Natural killer cell treated with Interleukin-12 subunit alpha and Interleukin-12 subunit beta and Interleukin-15 and Interleukin-18, amount 100 ng/mL, for 72 hours (primary cell): ENCODE measurements around the gene PTPRE. TPM values are rescaled to one million over a fixed set of nuclear protein-coding genes. Genes with fewer than 3 reads are reported as not detected.

Experiments used
- ATAC-seq, 2 donors: fragments of 150-1000 bp; cut with Tn5 transposase in 1 of 2; sonication (Bioruptor Pico), chemical (Tn5 transposase) in 1 of 2; 2 replicates each; pipeline ENCODE4 v1.10.0; 2021
- DNase-seq: peaks from one replicate; pipeline ENCODE4 v3.0.0; 2022; ENCODE audit warnings: low spot score
- H3K27ac Mint-ChIP-seq, 2 donors: 1 replicate in 1 of 2; 2 replicates in 1 of 2; pipeline ENCODE4 v1.8.0; 2022; ENCODE audit warnings: mixed read lengths in 2 of 2, mild to moderate bottlenecking in 1 of 2, moderate library complexity in 1 of 2
- H3K27me3 Mint-ChIP-seq, 2 donors: 1 replicate in 1 of 2; 2 replicates in 1 of 2; pipeline ENCODE4 v1.8.0; 2022; ENCODE audit warnings: mixed read lengths in 2 of 2
- H3K36me3 Mint-ChIP-seq: one replicate; pipeline ENCODE4 v1.8.0; 2022; ENCODE audit warnings: mixed read lengths
- H3K4me1 Mint-ChIP-seq, 2 donors: 1 replicate in 1 of 2; 2 replicates in 1 of 2; pipeline ENCODE4 v1.8.0; 2022; ENCODE audit warnings: low read depth in 2 of 2, mixed read lengths in 2 of 2, mild to moderate bottlenecking in 1 of 2
- H3K4me3 Mint-ChIP-seq: one replicate; pipeline ENCODE4 v1.8.0; 2022; ENCODE audit warnings: mixed read lengths
- H3K9me3 Mint-ChIP-seq: 2 replicates; pipeline ENCODE4 v1.8.0; 2022; ENCODE audit warnings: mixed read lengths
- total RNA-seq, 2 donors: library from RNA; stranded (reverse); gene quantifications; one replicate each; pipeline ENCODE4 v1.2.3, GENCODE V29; 2022

The PTPRE gene
- total RNA-seq, 2 donors from 2014 or later: 65.1 to 147 TPM

DNA sequence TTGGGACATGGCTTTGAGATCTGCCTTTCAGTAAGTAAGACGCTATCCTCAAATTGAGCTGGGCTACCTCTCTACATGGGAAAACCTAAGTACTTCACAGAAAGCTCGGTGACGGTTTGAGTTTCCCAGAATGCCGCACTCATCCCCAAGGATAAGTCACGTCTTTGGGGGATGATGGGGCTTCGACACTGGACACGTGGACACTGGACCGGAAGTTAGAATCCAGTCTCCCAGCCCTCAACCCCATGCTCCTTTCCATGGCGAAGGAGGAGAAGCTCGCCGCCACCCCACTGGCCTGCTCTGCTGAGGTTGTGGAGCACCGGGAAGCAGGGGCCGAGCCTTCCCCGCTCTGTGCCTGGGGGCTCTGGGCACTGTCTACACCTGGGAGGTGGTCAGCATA lies 27.5 kb downstream of the PTPRE start:
- Mint-ChIP-seq H3K9me3 (no peaks in the 10 kb centered on the region), H3K4me1 (peaks cover 0 to 3% of the 10 kb centered on the region in 2 donors)
- ATAC-seq: no peak

DNA sequence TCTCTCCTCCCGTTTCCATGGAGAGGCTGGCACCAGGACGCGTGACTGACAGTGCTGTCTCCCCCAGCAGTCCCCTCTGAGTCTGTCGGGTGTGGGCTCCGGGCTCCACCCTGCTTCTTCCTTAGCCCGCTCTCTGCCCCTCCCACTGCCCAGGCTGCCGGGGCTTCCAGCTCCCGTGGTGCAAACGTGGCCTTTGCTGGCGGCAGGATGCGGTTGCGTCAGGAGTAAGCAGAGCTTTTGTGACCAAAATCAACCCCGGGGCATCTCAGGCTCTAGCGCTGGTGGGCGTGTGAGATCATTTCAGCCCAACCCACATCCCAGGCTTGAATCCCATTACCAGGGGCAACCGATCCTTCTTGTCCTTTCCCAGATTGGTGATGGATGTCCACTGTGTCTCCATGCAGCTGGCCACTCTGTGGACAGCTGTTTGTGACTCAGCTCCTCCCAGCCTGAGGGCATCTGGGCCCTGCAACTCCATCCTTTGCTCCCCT lies 28.2 kb downstream of the PTPRE start:
- Mint-ChIP-seq H3K9me3 (no peaks in the 10 kb centered on the region), H3K27me3 (peaks cover 7 to 9% of the 10 kb centered on the region in 2 donors)
- no peak for ATAC-seq

More for the DNA sequence above, 27.5 kb downstream of the PTPRE start:
- Mint-ChIP-seq H3K36me3 (no peaks in the 10 kb centered on the region), H3K27me3 (peaks cover 0 to 3% of the 10 kb centered on the region in 2 donors), H3K4me3 (no peak overlapping the region), H3K27ac (no peak overlapping the region)
- peak; percentile 49 for DNase-seq

DNA sequence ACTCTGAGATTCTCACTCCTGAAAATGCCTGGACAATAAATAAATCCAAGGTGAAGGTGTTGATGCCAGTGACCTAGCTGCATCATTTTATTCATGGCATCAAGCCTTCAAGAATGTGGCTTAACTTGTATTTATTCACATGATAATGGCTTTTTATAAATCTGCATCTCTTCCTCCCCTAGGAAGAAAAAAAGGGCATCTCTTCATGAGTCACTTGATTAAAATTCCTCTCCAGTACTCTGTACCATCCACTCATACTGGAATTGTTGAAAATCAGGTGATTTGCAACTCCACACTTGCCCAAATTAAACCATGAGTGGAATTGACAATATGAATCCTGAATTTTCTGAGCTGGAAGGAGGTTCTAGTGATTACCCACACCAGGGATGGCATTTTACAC lies 30.2 kb downstream of the PTPRE start:
- DNase-seq (no peak), ATAC-seq (no peak)
- peaks cover 9 to 16% of the 10 kb centered on the region in 2 donors for H3K27me3 Mint-ChIP-seq
- H3K36me3 Mint-ChIP-seq: no peaks in the 10 kb centered on the region
- H3K9me3 Mint-ChIP-seq: no peaks in the 10 kb centered on the region
- H3K4me1 Mint-ChIP-seq: peaks cover 0 to 6% of the 10 kb centered on the region in 2 donors
- H3K4me3 Mint-ChIP-seq: no peak overlapping the region
- H3K27ac Mint-ChIP-seq: no peak overlapping the region

More for the DNA sequence above, 28.2 kb downstream of the PTPRE start:
- Mint-ChIP-seq H3K4me1 (peaks cover 0 to 6% of the 10 kb centered on the region in 2 donors), H3K27ac (no peak overlapping the region), H3K36me3 (no peaks in the 10 kb centered on the region), H3K4me3 (no peak overlapping the region)
- DNase-seq: peak; percentile 6

DNA sequence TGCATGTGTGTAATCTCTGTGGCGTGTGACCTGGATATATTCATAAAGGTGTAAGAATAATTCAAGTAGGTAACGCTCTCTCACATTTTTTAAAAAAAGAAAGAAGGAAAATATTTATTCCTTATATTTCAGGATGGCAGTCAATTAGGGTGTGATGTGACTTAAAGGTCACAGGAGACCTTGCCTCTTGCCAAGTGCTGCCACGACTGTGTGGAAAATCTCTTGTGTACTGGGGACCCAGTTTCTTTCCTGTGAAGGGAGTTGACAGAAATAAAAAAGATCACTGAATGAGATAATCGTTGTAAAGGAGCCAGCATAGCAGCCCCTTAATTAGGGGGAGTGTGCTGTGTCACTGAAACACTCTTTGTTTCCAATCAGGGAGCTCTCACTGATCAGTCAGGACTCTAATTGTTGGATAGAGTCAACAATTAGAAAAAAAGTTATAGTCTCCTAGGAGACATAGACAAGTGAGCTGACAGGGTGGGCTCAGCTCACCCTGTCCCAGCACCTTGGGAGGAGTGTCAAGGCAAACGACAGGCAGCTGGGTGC lies 31.1 kb downstream of the PTPRE start:
- Mint-ChIP-seq H3K27ac (peak overlapping the region in 1 of 2 donors; percentile 61), H3K4me3 (no peak overlapping the region), H3K27me3 (peaks cover 12 to 25% of the 10 kb centered on the region in 2 donors), H3K4me1 (peaks cover 7 to 10% of the 10 kb centered on the region in 2 donors), H3K36me3 (no peaks in the 10 kb centered on the region), H3K9me3 (no peaks in the 10 kb centered on the region)
- no peak for DNase-seq
- ATAC-seq: no peak

DNA sequence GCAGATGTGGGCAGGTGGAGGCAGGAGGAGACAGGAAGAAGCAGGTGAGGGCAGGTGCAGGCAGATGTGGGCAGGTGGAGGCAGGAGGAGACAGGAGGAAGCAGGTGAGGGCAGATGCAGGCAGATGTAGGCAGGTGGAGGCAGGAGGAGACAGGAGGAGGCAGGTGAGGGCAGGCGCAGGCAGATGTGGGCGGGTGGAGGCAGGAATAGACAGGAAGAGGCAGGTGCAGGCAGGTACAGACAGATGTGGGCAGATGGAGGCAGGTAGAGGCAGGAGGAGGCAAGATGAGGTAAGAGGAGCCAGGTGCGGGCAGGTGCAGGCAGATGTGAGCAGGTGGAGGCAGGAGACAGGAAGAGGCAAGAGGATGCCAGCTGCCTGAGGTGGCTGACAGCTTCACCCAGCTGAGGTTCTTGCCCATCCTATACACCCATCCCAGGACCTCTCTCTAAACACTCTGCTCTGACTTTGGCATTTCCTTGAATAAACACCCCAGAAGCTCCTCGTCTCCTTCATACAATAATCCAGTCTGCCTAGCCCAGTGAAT lies 33.0 kb downstream of the PTPRE start:
- Mint-ChIP-seq H3K4me3 (no peak overlapping the region), H3K27ac (peak overlapping the region in 1 of 2 donors; percentile 28), H3K27me3 (peaks cover 12 to 34% of the 10 kb centered on the region in 2 donors), H3K36me3 (no peaks in the 10 kb centered on the region), H3K4me1 (peaks cover 7% of the 10 kb centered on the region in 2 donors), H3K9me3 (no peaks in the 10 kb centered on the region)
- no peak for ATAC-seq
- no peak for DNase-seq

DNA sequence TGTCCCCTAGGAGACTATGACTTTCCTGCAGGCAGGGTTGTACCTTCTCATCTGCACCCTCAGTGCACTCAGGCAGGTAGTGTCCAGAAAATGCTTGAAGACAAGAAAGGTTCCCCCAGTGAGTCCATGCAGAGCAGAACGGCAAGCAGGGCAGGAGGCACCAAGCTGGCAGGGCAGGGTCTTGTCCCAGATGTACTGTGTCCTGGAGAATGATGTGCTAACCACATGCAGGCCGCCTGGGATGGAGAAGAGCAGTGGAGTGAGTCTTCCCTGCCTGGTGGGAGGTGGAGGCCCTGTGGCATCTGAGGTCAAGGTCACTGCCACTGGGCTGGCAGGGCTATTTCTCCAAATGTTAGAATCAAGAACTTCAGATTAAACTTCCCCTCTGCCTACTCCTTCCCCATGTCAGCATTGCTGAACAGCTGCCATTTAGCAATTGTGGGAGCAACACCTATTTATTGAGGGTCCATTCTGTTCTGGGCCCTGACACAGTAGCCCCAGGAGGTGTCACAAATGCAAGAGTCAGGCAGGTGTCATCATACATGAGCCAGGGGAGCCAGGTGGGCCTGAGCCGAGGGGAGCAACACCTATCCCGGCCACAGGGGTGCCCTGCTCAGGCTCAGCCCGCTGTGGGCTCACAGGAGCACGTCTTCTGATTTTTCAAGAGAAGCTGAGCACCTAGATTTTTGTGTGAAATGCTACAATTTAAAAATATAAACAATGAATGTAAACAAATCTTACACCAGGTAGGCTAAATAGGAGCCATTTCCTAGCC lies 34.1 kb downstream of the PTPRE start:
- Mint-ChIP-seq H3K27me3 (peaks cover 9 to 34% of the 10 kb centered on the region in 2 donors), H3K4me1 (peaks cover 11 to 16% of the 10 kb centered on the region in 2 donors), H3K27ac (no peak overlapping the region), H3K9me3 (no peaks in the 10 kb centered on the region), H3K36me3 (no peaks in the 10 kb centered on the region), H3K4me3 (no peak overlapping the region)
- ATAC-seq: no peak
- DNase-seq: no peak

DNA sequence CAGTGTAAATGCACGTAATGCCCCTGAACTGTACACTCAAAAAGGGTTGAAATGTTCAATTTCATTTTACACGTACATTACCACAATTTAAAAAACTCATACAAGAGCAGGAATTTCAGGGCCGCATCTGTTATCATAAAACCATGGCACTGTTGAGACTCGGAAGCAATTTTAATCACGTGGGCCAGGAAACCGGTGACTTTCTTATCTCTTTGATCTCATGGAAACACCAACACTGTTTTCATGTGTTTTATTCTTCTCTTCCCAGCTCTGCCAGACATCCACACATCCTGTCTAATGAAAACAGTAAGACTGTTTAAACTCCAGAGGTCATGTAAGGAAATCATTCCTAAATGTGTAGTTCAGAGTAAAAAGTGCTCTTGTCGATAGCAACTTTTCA lies 35.9 kb downstream of the PTPRE start:
- Mint-ChIP-seq H3K36me3 (no peaks in the 10 kb centered on the region), H3K27me3 (peaks cover 11 to 34% of the 10 kb centered on the region in 2 donors), H3K9me3 (no peaks in the 10 kb centered on the region), H3K27ac (no peak overlapping the region), H3K4me3 (no peak overlapping the region), H3K4me1 (peaks cover 14 to 21% of the 10 kb centered on the region in 2 donors)
- ATAC-seq (no peak), DNase-seq (no peak)

DNA sequence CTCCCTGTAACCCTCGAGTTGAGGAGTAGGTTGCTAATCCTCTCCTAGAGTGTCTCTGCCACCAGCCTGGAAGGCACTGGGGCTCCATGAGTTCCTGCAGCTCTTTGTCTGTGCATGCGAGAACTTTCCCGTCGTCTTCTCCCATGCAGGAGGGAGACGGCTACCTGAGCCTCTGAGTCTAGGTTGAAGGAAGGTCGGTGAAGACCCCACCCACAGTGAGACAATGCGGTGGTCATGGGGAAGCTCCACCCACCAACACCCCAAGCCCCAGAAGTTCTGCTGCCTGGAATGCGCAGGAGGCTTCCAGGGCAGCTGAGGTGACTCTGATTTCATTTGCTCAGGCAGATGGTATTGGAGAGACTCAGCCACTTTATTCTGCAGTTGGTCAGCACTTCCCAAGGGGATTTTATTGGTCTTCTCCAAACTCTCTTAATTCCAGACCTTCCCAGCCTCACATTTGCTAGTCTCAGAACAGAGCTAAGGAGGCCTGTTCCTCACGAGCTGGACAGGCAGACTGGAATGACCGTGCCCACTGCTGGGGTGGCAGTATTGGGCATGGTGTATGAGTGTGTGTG lies 36.5 kb downstream of the PTPRE start:
- H3K4me1 Mint-ChIP-seq: peaks cover 14 to 21% of the 10 kb centered on the region in 2 donors
- peaks cover 11 to 34% of the 10 kb centered on the region in 2 donors for H3K27me3 Mint-ChIP-seq
- no peak for DNase-seq
- no peaks in the 10 kb centered on the region for H3K36me3 Mint-ChIP-seq
- no peaks in the 10 kb centered on the region for H3K9me3 Mint-ChIP-seq
- no peak overlapping the region for H3K4me3 Mint-ChIP-seq
- H3K27ac Mint-ChIP-seq: no peak overlapping the region
- ATAC-seq: no peak

DNA sequence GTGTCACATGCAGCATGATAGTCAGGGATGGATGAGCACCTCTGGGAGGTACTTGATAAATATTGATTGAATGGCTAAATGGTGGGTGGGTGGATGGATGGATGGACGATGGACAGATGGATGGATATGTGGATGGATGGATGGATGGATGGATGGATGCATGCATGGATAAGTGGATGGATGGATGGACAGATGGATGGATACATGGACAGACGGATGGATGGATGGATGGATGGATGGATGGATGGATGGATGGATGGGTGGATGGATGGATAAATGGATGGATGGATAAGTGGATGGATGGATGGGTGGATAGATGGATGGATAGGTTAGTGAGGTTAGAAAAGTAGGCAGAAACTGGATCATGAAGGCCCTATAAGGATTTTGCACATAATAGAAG lies 37.4 kb downstream of the PTPRE start:
- DNase-seq: no peak
- peaks cover 11 to 34% of the 10 kb centered on the region in 2 donors for H3K27me3 Mint-ChIP-seq
- H3K27ac Mint-ChIP-seq: no peak overlapping the region
- H3K4me3 Mint-ChIP-seq: no peak overlapping the region
- no peaks in the 10 kb centered on the region for H3K9me3 Mint-ChIP-seq
- no peaks in the 10 kb centered on the region for H3K36me3 Mint-ChIP-seq
- no peak for ATAC-seq
- peaks cover 14 to 21% of the 10 kb centered on the region in 2 donors for H3K4me1 Mint-ChIP-seq

DNA sequence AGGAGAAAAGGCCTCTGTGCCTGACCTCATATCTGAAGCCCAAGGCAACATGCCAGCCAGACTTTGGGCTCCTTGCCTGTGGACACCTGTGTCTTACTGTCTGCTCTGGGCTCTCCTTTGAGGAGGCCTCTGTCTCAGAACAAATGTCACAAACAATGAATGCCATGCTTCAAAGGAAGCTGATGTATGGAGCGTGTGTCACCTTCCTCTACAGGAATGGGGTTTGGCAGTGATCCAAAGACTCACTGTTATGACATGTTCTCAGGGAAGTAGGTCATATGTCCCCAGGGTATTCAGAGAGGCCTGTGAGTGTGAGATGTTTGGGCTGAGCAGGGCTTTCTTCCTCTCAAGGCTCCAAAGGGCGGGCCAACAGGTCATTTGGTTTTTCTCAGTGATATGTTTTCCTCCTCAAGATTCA lies 38.4 kb downstream of the PTPRE start:
- Mint-ChIP-seq H3K36me3 (no peaks in the 10 kb centered on the region), H3K27me3 (peaks cover 5 to 32% of the 10 kb centered on the region in 2 donors), H3K4me3 (no peak overlapping the region), H3K27ac (peak overlapping the region in 1 of 2 donors; percentile 68), H3K9me3 (no peaks in the 10 kb centered on the region), H3K4me1 (peaks cover 14 to 18% of the 10 kb centered on the region in 2 donors)
- ATAC-seq (no peak), DNase-seq (no peak)

DNA sequence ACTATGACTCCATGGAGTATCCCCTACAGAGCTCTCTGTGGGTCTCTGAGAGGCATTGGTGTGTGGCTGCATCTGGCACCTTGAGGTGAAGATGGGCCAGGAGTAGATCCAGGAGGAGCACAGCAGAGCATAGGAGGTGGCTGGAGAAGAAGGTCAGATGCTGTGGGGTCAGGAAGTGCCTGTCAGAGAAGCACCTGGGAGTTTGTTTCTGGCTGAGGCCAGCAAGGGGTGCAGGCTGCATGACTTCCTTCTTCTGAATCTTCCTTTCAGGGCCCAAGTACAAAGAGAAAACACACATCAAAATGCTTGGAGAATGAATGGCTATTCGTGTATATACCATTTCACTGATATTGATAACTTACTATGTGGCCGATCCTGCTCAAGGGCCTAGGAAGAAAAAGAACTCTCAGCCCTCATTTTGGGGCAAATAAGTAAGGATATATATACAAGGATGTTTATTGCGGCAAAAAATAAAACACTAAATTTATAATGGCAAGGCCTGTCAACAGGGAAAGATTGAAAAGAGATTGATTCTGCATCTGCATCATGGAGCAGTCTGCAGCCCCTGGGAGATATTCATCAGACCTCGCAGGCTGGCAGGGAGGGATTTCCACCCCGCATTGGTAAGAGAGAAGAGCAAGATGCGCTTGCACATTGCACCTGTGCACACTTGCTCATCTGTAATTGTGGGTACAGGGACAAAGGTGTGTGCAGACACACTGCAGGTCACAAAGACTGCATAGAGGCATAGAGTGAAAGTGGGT lies 39.2 kb downstream of the PTPRE start:
- peak overlapping the region in 1 of 2 donors; percentile 68 for H3K27ac Mint-ChIP-seq
- ATAC-seq: no peak
- no peak for DNase-seq
- H3K4me1 Mint-ChIP-seq: peaks cover 14 to 18% of the 10 kb centered on the region in 2 donors
- no peak overlapping the region for H3K4me3 Mint-ChIP-seq
- H3K9me3 Mint-ChIP-seq: no peaks in the 10 kb centered on the region
- H3K36me3 Mint-ChIP-seq: no peaks in the 10 kb centered on the region
- peaks cover 5 to 31% of the 10 kb centered on the region in 2 donors for H3K27me3 Mint-ChIP-seq

DNA sequence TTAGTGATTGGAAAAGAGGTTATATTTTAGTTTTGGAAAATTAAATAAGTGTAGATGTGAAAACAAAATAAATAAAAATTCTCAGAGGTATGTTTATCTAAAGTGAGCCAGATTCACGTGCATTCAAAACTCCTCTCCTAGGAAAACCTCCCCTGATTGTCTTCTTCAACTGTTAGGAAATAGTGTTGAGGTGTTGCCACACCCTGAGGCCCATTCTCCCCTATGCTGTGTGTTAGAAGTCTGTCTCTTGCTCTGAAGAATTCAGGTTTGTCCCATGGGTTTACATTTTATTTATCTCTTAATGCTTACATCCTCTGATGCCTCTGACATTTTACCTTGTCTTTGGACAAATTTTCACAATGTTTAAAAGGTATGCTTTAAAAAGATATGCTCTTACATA lies 40.3 kb downstream of the PTPRE start:
- DNase-seq: no peak
- Mint-ChIP-seq H3K9me3 (no peaks in the 10 kb centered on the region), H3K27me3 (peaks cover 5 to 24% of the 10 kb centered on the region in 2 donors), H3K4me1 (peaks cover 14 to 18% of the 10 kb centered on the region in 2 donors), H3K4me3 (no peak overlapping the region), H3K36me3 (no peaks in the 10 kb centered on the region), H3K27ac (no peak overlapping the region)
- no peak for ATAC-seq

DNA sequence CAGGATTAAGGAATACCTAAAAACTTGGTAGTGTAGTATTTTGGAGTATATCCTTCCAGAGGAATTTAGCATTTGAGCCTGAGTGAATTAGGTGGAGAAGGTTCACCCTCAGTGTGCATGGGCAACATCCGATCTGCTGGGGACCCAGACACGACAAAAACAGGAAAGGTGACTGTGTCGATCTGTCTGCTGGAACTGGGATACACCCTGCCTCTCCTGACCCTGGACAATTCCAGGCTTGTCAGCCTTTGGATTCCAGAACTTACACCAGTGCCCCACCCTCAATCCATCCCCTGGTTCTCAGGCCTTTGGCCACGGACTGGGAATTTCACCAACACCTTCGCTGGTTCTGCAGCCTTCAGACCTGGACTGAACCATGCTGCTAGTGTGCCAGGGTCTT lies 41.9 kb downstream of the PTPRE start:
- DNase-seq (no peak), ATAC-seq (no peak)
- Mint-ChIP-seq H3K27me3 (peaks cover 2 to 16% of the 10 kb centered on the region in 2 donors), H3K4me1 (peaks cover 8 to 14% of the 10 kb centered on the region in 2 donors), H3K36me3 (no peaks in the 10 kb centered on the region), H3K27ac (no peak overlapping the region), H3K9me3 (peaks cover 2% of the 10 kb centered on the region), H3K4me3 (no peak overlapping the region)
